ENCODE results near the gene AKAP8.
"Not testable (repeated sequence)": the region's sequence is repeated elsewhere in the genome, so short reads cannot be mapped to it uniquely, and the experiment has no call there.

AKAP8 gene

GRCh38 chr19:15373644-15374043, 5.9 kb downstream of the AKAP8 start:
- no peak for DNase-seq (ENCODE audit: low read depth)

- no peak for DNase-seq (ENCODE audit: low read depth)
Measured at GRCh38 chr19:15372891-15373301, 6.7 kb downstream of the AKAP8 start.

GRCh38 chr19:15372470-15372869, 7.1 kb downstream of the AKAP8 start:
- no peak for DNase-seq (ENCODE audit: low read depth)

- no peak for DNase-seq (ENCODE audit: low read depth)
Measured at GRCh38 chr19:15371786-15372380, 7.7 kb downstream of the AKAP8 start.

GRCh38 chr19:15371119-15371518, 8.5 kb downstream of the AKAP8 start:
- DNase-seq (ENCODE audit: low read depth) = no peak

- DNase-seq (ENCODE audit: low read depth) = no peak
Measured at GRCh38 chr19:15369594-15369891, 10.0 kb downstream of the AKAP8 start.

- no peak for DNase-seq (ENCODE audit: low read depth)
Measured at GRCh38 chr19:15368798-15369593, 10.6 kb downstream of the AKAP8 start.

GRCh38 chr19:15368051-15368632, 11.4 kb downstream of the AKAP8 start:
- no peak for DNase-seq (ENCODE audit: low read depth)

- no peak for DNase-seq (ENCODE audit: low read depth)
Measured at GRCh38 chr19:15367439-15367838, 12.1 kb downstream of the AKAP8 start.

- no peak for DNase-seq (ENCODE audit: low read depth)
Measured at GRCh38 chr19:15365264-15365663, 14.3 kb downstream of the AKAP8 start.

- not testable (repeated sequence) for DNase-seq (ENCODE audit: low read depth)
Measured at GRCh38 chr19:15363791-15364190, 15.8 kb downstream of the AKAP8 start.

GRCh38 chr19:15363048-15363447, 16.5 kb downstream of the AKAP8 start:
- DNase-seq (ENCODE audit: low read depth) = not testable (repeated sequence)

GRCh38 chr19:15360015-15360414, 19.6 kb downstream of the AKAP8 start:
- not testable (repeated sequence) for DNase-seq (ENCODE audit: low read depth)

- peak; percentile 31 for DNase-seq (ENCODE audit: low read depth)
Measured at GRCh38 chr19:15358918-15359317, 20.7 kb downstream of the AKAP8 start.

GRCh38 chr19:15357906-15358305, 21.7 kb downstream of the AKAP8 start:
- DNase-seq (ENCODE audit: low read depth) = no peak

- DNase-seq (ENCODE audit: low read depth) = no peak
Measured at GRCh38 chr19:15354566-15355296, 24.9 kb downstream of the AKAP8 start.

- DNase-seq (ENCODE audit: low read depth) = no peak
Measured at GRCh38 chr19:15353908-15354307, 25.7 kb downstream of the AKAP8 start.

GRCh38 chr19:15352535-15352934, 27.1 kb downstream of the AKAP8 start:
- not testable (repeated sequence) for DNase-seq (ENCODE audit: low read depth)

GRCh38 chr19:15341328-15341727, 38.3 kb downstream of the AKAP8 start:
- not testable (repeated sequence) for DNase-seq (ENCODE audit: low read depth)

GRCh38 chr19:15340086-15340485, 39.5 kb downstream of the AKAP8 start:
- peak; percentile 65 for DNase-seq (ENCODE audit: low read depth)

GRCh38 chr19:15337202-15337601, 42.4 kb downstream of the AKAP8 start:
- DNase-seq (ENCODE audit: low read depth) = peak; percentile 87

GRCh38 chr19:15335992-15336391, 43.6 kb downstream of the AKAP8 start:
- peak; percentile 49 for DNase-seq (ENCODE audit: low read depth)
